Measurements from ENCODE around the gene SRMS.

The SRMS gene

GRCh38 chr20:63534427-63534830 lies 13.1 kb downstream of the SRMS start:
- peak overlapping the region; percentile 88 for H3K27ac ChIP-seq
- TF ChIP-seq, protein P1, sequence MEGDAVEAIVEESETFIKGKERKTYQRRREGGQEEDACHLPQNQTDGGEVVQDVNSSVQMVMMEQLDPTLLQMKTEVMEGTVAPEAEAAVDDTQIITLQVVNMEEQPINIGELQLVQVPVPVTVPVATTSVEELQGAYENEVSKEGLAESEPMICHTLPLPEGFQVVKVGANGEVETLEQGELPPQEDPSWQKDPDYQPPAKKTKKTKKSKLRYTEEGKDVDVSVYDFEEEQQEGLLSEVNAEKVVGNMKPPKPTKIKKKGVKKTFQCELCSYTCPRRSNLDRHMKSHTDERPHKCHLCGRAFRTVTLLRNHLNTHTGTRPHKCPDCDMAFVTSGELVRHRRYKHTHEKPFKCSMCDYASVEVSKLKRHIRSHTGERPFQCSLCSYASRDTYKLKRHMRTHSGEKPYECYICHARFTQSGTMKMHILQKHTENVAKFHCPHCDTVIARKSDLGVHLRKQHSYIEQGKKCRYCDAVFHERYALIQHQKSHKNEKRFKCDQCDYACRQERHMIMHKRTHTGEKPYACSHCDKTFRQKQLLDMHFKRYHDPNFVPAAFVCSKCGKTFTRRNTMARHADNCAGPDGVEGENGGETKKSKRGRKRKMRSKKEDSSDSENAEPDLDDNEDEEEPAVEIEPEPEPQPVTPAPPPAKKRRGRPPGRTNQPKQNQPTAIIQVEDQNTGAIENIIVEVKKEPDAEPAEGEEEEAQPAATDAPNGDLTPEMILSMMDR (conservative IDR thresholded peaks at IDR 0.05), result no peak

DNA sequence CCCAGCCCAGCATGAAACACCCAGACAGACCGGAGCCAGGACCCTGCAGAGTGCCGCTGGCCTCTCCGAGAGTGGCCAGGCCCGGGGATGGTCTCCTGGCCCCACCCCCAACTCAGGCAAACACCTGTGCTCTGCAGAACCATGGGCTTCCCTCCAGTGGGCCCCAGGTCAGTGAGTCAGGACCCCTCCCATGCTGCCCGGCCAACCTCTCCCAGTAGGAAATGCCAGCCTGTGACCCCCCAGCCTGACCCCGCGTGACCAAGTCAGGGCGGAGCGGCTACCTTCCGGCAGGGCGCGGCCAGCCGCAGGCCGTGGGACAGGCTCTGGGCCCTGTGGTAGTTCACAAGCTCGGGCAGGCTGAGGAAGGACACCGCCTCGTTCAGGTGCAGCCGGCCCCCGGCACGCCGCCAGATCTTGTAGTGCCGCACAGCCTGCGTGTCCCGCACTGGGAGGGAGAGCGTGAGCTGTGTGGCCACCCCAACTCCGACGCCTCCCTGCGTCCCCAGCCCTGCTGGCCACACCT lies 13.6 kb downstream of the SRMS start:
- TF ChIP-seq, protein P1 (conservative IDR thresholded peaks at IDR 0.05), result no peak
- peak overlapping the region; percentile 88 for H3K27ac ChIP-seq

DNA sequence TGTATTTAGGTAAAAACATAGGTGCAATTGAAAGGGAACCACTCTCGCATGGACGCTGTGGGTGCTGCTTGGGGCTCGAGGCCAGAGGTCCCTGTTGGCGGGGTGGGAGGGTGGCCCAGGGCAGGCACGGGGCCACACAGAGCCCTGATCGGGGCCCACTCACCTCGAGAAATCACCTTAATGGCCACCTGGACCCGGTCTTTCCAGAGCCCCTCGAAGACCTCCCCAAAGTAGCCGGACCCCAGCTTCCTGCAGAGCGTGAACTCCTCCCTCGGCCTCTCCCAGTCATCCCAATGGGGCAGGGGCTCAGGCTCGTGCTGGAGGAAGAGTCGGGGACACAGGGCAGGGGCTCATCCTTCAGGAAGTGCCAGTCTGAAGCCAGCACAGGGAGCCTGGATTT lies 14.2 kb downstream of the SRMS start:
- TF ChIP-seq, protein P1 (conservative IDR thresholded peaks at IDR 0.05), result no peak

DNA sequence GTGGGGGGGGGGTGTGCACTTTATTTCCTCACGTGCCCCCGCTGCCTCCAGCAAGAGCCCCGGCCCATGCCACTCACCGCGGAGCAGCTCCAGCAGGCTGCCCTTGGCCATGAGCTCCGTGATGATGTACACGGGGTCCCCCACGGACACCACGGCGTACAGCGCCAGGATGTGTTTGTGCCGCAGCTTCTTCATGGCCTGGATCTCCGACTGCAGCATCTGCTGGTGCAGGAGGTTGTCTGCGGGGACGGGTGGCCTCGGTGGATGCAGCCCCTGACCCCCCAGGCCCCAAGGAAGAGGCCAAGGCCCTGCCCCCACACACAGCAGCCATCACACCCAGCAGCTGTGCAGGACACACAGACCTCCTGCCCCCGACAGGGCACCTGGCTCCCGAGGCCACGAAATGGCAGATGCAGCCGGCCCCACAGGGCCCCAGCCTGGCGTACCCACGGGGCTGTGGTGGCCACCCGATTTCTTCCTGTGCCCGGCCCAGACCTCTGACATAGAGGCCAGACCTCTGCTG lies 15.0 kb downstream of the SRMS start:
- TF ChIP-seq, protein P1 (conservative IDR thresholded peaks at IDR 0.05), result no peak
- peak overlapping the region; percentile 88; the same call in 1 of the 2 replicates for H3K27ac ChIP-seq

More for the DNA sequence above, 14.2 kb downstream of the SRMS start:
- H3K27ac ChIP-seq, result peak overlapping the region; percentile 88

DNA sequence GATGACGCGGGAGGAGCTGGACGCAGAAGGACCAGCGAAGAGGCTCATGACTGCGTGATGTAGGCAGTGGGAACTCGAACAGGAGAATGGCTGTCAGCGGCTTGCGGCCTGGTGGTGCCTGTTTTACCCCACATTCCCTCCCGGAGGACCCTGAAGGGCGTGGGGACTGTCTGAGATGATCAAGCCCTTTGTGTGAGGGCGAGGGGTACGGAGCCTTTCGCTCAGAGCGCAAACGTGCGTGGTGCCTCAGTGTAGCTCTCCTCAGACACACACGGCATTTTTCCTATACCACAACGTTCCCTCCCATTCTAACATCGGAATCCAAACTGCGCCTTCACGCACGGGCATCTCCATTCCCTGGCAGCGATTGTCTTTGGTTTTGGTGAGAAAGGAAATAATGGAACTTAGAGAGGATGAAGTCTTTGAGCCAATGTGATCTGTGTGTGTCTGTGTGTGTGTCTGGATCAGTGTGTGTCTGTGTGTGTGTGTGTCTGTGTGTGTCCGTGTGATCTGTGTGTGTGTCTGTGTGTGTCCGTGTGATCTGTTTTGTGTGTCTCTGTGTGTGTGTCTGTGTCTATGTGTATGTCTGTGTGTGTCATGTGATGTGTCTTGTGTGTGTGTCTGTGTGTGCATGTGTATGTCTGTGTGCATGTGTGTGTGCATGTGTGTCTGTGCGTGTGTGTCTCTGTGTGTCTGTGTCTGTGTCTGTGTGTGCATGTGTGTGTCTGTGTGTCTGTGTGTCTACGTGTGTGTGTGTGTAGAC lies 15.7 kb downstream of the SRMS start:
- H3K27ac ChIP-seq, result 0 out of 2 replicates have a peak overlapping the region, but pooled peaks have one; percentile 88
- TF ChIP-seq, protein P1 (conservative IDR thresholded peaks at IDR 0.05), result no peak

DNA sequence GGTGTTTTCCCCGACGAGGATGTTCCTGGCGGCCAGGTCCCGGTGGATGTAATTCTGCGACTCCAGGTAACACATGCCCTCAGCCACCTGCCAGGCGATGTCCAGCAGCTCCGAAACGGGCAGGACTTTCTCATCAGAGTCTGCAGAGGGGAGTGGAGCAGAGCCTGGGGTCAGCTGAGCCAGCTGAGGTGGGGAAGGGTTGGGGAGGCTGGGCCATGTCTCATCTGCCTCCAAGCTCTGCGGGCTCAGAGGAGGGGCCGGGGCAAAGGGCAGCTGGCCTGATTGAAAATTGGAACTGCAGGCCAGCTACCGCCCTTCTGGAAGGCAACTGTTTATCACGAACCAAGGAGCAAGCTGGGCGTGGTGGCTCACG lies 16.8 kb downstream of the SRMS start:
- TF ChIP-seq, protein P1 (conservative IDR thresholded peaks at IDR 0.05), result no peak
- no peak overlapping the region for H3K27ac ChIP-seq

- H3K27ac ChIP-seq, result no peak overlapping the region
- TF ChIP-seq, protein P1 (conservative IDR thresholded peaks at IDR 0.05), result no peak
These were observed 17.4 kb downstream of the SRMS start for GRCh38 chr20:63529861-63530787.
